Esophagus muscularis mucosa (tissue), 4 donors: ENCODE measurements around the gene TCF3.

Source experiments
- EP300 ChIP-seq: sonication (generic); formaldehyde crosslinking; IDR thresholded peaks from one replicate; pipeline ENCODE4 v1.6.1; 2017; ENCODE audit warnings: antibody characterized with exemption
- POLR2A ChIP-seq: fragments of 450-650 bp; IDR thresholded peaks from one replicate; pipeline ENCODE4 v1.6.1; 2017; ENCODE audit warnings: antibody characterized with exemption, moderate library complexity, mild to moderate bottlenecking, low read depth
- TF ChIP-seq, protein P1 (sequence below), 3 experiments: fragments of 200-600 bp in 2 of 3; fragments of 450-650 bp in 1 of 3; sonication (generic) in 2 of 3; IDR thresholded peaks; one replicate each; pipeline ENCODE4 v1.5.1; 2017 to 2019; ENCODE audit warnings: antibody characterized with exemption in 3 of 3, mild to moderate bottlenecking in 2 of 3, moderate library complexity in 1 of 3

DNA sequence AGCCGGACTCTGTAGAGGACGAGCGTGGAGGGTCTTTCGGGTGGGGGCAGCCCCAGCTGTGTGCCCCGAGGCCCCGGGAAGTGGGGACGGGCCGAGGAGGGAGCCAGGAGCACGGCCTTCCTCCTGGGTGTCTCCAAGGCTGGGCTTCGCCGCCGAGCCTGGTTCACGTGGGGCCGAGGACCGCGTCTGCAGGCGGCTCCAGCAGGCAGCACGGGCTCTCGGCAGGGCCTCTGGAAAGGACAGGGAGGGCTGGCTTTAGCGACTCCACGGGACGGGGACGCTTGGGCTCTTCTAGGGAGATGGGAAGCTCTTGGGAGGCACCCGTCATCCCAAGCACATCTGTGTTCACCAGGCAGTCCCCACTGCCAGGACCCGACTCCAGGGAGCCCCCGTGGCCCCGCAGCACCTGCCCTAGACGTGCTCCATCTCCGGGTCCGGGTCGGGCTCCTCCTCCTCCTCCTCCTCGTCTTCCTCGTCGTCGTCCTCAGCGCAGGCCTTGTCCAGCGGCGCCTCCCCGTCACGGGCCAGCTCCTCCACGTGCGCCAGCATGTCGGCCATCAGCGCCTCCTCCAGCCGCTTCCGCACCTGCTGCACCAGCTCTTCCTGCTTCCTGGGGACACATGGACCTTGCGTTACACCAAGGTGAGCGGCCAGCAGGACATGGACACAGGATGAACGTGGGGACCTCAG, 74.3 kb downstream of the TCF3 start:
- TF ChIP-seq, protein P1, sequence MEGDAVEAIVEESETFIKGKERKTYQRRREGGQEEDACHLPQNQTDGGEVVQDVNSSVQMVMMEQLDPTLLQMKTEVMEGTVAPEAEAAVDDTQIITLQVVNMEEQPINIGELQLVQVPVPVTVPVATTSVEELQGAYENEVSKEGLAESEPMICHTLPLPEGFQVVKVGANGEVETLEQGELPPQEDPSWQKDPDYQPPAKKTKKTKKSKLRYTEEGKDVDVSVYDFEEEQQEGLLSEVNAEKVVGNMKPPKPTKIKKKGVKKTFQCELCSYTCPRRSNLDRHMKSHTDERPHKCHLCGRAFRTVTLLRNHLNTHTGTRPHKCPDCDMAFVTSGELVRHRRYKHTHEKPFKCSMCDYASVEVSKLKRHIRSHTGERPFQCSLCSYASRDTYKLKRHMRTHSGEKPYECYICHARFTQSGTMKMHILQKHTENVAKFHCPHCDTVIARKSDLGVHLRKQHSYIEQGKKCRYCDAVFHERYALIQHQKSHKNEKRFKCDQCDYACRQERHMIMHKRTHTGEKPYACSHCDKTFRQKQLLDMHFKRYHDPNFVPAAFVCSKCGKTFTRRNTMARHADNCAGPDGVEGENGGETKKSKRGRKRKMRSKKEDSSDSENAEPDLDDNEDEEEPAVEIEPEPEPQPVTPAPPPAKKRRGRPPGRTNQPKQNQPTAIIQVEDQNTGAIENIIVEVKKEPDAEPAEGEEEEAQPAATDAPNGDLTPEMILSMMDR (IDR thresholded peaks at IDR 0.05), result no peak
- TF ChIP-seq EP300 (no peak), POLR2A (no peak)
